SK-N-SH (cell line): ENCODE measurements around the gene LETM1. TPM values are rescaled to one million over a fixed set of nuclear protein-coding genes. Genes with fewer than 3 reads are reported as not detected.

Source experiments
- CTCF ChIA-PET: fragments of 300-600, 350-600 bp; formaldehyde crosslinking; extraction: SDS; loops from one replicate; lab custom pipeline; 2021; lab: Yijun Ruan, JAX
- POLR2A ChIA-PET: fragments of 350-600 bp; sonication (Branson Sonifier 250); formaldehyde crosslinking; extraction: SDS; loops from one replicate; lab custom pipeline; 2020; ENCODE audit warnings: antibody characterized with exemption, inconsistent platforms; lab: Yijun Ruan, JAX
- DNase-seq: peaks from one replicate; pipeline ENCODE4 v3.0.0; 2012
- H2AFZ ChIP-seq: fragments of 200-600 bp; sonication (generic); 2 replicates; pipeline ENCODE4 v1.8.1; 2016; ENCODE audit warnings: antibody characterized with exemption, mild to moderate bottlenecking, low read depth
- H3F3A ChIP-seq: fragments of 200-600 bp; sonication (generic); replicated peaks from 2 replicates; pipeline ENCODE3; 2016; ENCODE audit warnings: antibody characterized with exemption, mild to moderate bottlenecking; ENCODE audit not compliant: insufficient read depth
- H3K27ac ChIP-seq, 2 experiments: fragments of 200-500 bp in 1 of 2; fragments of 200-600 bp in 1 of 2; sonication (Bioruptor generic) in 1 of 2; sonication (generic), shearing (Covaris generic) in 1 of 2; 2 replicates each; pipeline versions ENCODE4 v1.5.1 to v1.6.1; 2014 to 2016; ENCODE audit warnings: low read depth in 2 of 2, inconsistent platforms in 1 of 2, low read length in 1 of 2, mild to moderate bottlenecking in 1 of 2, mixed read lengths in 1 of 2
- H3K27me3 ChIP-seq: fragments of 200-600 bp; sonication (generic), shearing (Covaris generic); 2 replicates; pipeline ENCODE4 v1.6.1; 2016; ENCODE audit warnings: mixed run types; ENCODE audit not compliant: insufficient read depth
- H3K36me3 ChIP-seq, 2 experiments: fragments of 200-500 bp in 1 of 2; fragments of 200-600 bp in 1 of 2; sonication (Bioruptor generic) in 1 of 2; sonication (generic) in 1 of 2; replicated peaks in 1 of 2; 2 replicates each; pipeline versions ENCODE3 to v1.5.1; 2014 to 2016; ENCODE audit warnings: low read length in 1 of 2, mild to moderate bottlenecking in 1 of 2; ENCODE audit not compliant: insufficient read depth in 2 of 2, control insufficient read depth in 1 of 2
- H3K4me1 ChIP-seq, 2 experiments: fragments of 200-500 bp in 1 of 2; fragments of 200-600 bp in 1 of 2; sonication (Bioruptor generic) in 1 of 2; sonication (generic), shearing (Covaris generic) in 1 of 2; 2 replicates each; pipeline versions ENCODE4 v1.5.1 to v1.6.1; 2014 to 2016; ENCODE audit warnings: low read depth in 1 of 2, low read length in 1 of 2, mixed run types in 1 of 2; ENCODE audit not compliant: insufficient read depth in 2 of 2, control insufficient read depth in 1 of 2
- H3K4me2 ChIP-seq: fragments of 200-600 bp; sonication (generic), shearing (Covaris generic); 2 replicates; pipeline ENCODE4 v1.6.1; 2017; ENCODE audit warnings: mixed run types
- H3K4me3 ChIP-seq, 2 experiments: fragments of 200-500 bp in 1 of 2; fragments of 200-600 bp in 1 of 2; sonication (Bioruptor generic) in 1 of 2; sonication (generic), shearing (Covaris generic) in 1 of 2; 2 replicates each; pipeline versions ENCODE4 v1.5.1 to v1.8.1; 2014 to 2016; ENCODE audit warnings: low read depth in 2 of 2, inconsistent platforms in 1 of 2, low read length in 1 of 2, mild to moderate bottlenecking in 1 of 2, mixed read lengths in 1 of 2, moderate library complexity in 1 of 2
- H3K79me2 ChIP-seq: fragments of 200-600 bp; sonication (generic); 2 replicates; pipeline ENCODE4 v1.8.1; 2017; ENCODE audit warnings: mild to moderate bottlenecking; ENCODE audit not compliant: insufficient read depth
- H3K9ac ChIP-seq: fragments of 200-600 bp; sonication (generic); 2 replicates; pipeline ENCODE4 v1.6.1; 2017; ENCODE audit warnings: mixed run types
- H3K9me2 ChIP-seq: fragments of 200-600 bp; sonication (generic); 2 replicates; pipeline ENCODE4 v1.6.1; 2017; ENCODE audit warnings: mixed run types
- H3K9me3 ChIP-seq: fragments of 200-600 bp; sonication (generic); 2 replicates; pipeline ENCODE4 v1.6.1; 2017; ENCODE audit warnings: mixed run types, mild to moderate bottlenecking, moderate library complexity
- H4K20me1 ChIP-seq: fragments of 200-600 bp; sonication (generic); 2 replicates; pipeline ENCODE4 v1.6.1; 2017; ENCODE audit warnings: mild to moderate bottlenecking, mixed run types; ENCODE audit not compliant: insufficient read depth
- CHD2 ChIP-seq: fragments of 150-350 bp; IDR thresholded peaks from 2 replicates; pipeline ENCODE4 v1.6.1; 2018; ENCODE audit warnings: low read length; ENCODE audit not compliant: partially characterized antibody
- CTCF ChIP-seq: fragments of 200-600 bp; sonication (generic); IDR thresholded peaks from 2 replicates; pipeline ENCODE4 v1.6.1; 2017; ENCODE audit warnings: antibody characterized with exemption, mild to moderate bottlenecking, moderate library complexity
- ELF1 ChIP-seq: IDR thresholded peaks from 2 replicates; pipeline ENCODE4 v1.4.0; 2012
- EP300 ChIP-seq, 2 experiments: IDR thresholded peaks; 2 replicates each; pipeline versions ENCODE4 v1.4.0 to v1.6.1; 2012; ENCODE audit warnings: borderline replicate concordance in 1 of 2, low read depth in 1 of 2, low read length in 1 of 2
- EZH2phosphoT487 ChIP-seq: fragments of 200-600 bp; sonication (generic); IDR thresholded peaks from 2 replicates; pipeline ENCODE4 v1.6.1; 2017; ENCODE audit warnings: low read depth, mixed run types, mild to moderate bottlenecking, antibody characterized with exemption, moderate library complexity, borderline replicate concordance
- GATA2 ChIP-seq: sonication (generic); formaldehyde crosslinking; IDR thresholded peaks from 2 replicates; pipeline ENCODE4 v1.5.0; 2020; ENCODE audit warnings: mild to moderate bottlenecking, missing genetic modification reagents
- MXI1 ChIP-seq: IDR thresholded peaks from 2 replicates; pipeline ENCODE4 v1.6.1; 2012; ENCODE audit warnings: mild to moderate bottlenecking, low read depth, low read length, improper control_type of control experiment
- NFIC ChIP-seq: IDR thresholded peaks from 2 replicates; pipeline ENCODE4 v1.4.0; 2012; ENCODE audit warnings: borderline replicate concordance
- NRF1 ChIP-seq: IDR thresholded peaks from 2 replicates; pipeline ENCODE4 v1.6.1; 2012; ENCODE audit warnings: low read depth, mild to moderate bottlenecking, low read length
- POLR2AphosphoS5 ChIP-seq: IDR thresholded peaks from 2 replicates; pipeline ENCODE4 v1.6.1; 2012; ENCODE audit warnings: low read depth, low read length
- REST ChIP-seq: IDR thresholded peaks from 2 replicates; pipeline ENCODE4 v1.6.1; 2012; ENCODE audit warnings: mild to moderate bottlenecking, low read depth, low read length, moderate library complexity
- SIN3A ChIP-seq: IDR thresholded peaks from 2 replicates; pipeline ENCODE4 v1.6.1; 2012; ENCODE audit warnings: low read depth, mild to moderate bottlenecking, low read length, moderate library complexity, borderline replicate concordance
- USF1 ChIP-seq: IDR thresholded peaks from 2 replicates; pipeline ENCODE4 v1.4.0; 2012; ENCODE audit warnings: low read depth, borderline replicate concordance
- YY1 ChIP-seq: IDR thresholded peaks from 2 replicates; pipeline ENCODE4 v1.4.0; 2012; ENCODE audit warnings: low read depth, mild to moderate bottlenecking
- WGBS: methylation state at CpG from one replicate; pipeline ENCODE4 v1.1.6; 2017; ENCODE audit warnings: low lambda C conversion rate; 5-methylcytosine and 5-hydroxymethylcytosine counted together
- polyA plus RNA-seq, 3 experiments: library from polyadenylated mRNA; depleted of rRNA; stranded (reverse); fragments of >200 nt; gene quantifications; 2 replicates each; pipeline ENCODE4 v1.2.3, GENCODE V29; 2012

LETM1 gene
- polyA plus RNA-seq, 1 of the 3 experiments (the other 2 are of a cell fraction) = 25.8 TPM

DNA sequence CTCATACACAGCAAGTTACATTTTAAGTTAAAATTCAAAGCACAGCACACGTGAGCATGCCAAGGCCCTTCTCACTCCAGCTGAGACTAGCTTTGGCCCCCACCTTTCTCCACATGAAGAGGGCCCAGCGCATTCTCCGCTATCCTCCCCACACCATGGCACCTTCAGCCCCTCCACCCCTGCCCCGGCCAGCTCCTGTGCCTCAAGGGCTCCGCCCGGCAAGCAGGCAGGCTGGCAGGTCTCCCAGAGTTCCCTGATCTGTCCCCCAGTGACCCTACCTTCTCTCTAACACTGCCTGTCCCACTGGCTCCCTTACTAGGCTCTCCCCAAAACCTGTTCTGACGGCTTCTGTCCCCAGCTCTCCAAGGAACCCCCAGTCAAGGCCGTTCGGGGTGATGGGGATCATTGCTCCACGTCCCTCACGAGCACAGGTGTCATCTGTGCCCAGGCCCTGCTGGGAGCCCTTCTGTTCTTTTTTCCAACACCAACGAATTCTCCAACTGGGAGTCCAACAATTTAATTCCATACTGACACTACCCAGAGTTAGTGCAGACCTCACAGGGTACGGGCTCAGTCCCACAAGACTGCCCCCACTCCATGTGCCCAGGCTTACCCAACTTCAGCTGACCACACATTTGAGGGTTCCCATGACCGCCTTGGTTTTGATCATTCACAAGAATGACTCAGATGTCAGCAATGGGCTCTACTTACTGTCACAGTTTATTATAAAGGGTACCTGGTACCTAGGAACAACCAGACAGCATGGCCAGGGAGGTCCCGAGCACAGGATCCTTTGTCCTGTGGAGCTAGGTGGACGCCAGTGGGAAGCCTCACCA is 4.2 kb downstream of the LETM1 start:
- Histone ChIP-seq H3K9me2 (no peaks in the 10 kb centered on the region), H3K79me2 (peaks cover 82% of the 10 kb centered on the region), H3K4me3 (no peak overlapping the region), H3K27me3 (no peaks in the 10 kb centered on the region), H3K9me3 (no peaks in the 10 kb centered on the region), H3K36me3 (peaks cover 2 to 9% of the 10 kb centered on the region in 2 experiments), H2AFZ (no peak overlapping the region), H3K27ac (no peak overlapping the region), H4K20me1 (peaks cover 48% of the 10 kb centered on the region), H3K4me2 (no peak overlapping the region), H3K9ac (no peak overlapping the region), H3K4me1 (no peaks in the 10 kb centered on the region; a peak in 1 of 4 replicates), H3F3A (peaks cover 12% of the 10 kb centered on the region)
- ChIA-PET POLR2A (no interaction called here), CTCF (interaction anchor here (1.0 to 2.2 kb wide), 2 partner anchors 24 to 47 kb away, joined by 3 to 13 read pairs; no protein-coding TSS in a partner anchor)
- TF ChIP-seq ELF1 (no peak), NRF1 (no peak), MXI1 (no peak), USF1 (no peak), CTCF (no peak), SIN3A (no peak), POLR2AphosphoS5 (no peak)
- DNase-seq = no peak
- 87% methylated on average over 15 of the region's 16 CpGs for WGBS

GRCh38 chr4:1851160-1851559 is 4.8 kb downstream of the LETM1 start:
- H3K4me3 ChIP-seq = no peak overlapping the region
- no peaks in the 10 kb centered on the region; a peak in 1 of 4 replicates for H3K4me1 ChIP-seq
- no peak overlapping the region for H3K27ac ChIP-seq
- no peak overlapping the region for H2AFZ ChIP-seq
- WGBS = 96% methylated on average over 9 of the region's 11 CpGs
- ChIA-PET CTCF (interaction anchor here (1.0 to 2.2 kb wide), 3 partner anchors 25 to 106 kb away, joined by 3 to 13 read pairs (median 3); no protein-coding TSS in a partner anchor), POLR2A (no interaction called here)
- H4K20me1 ChIP-seq = peaks cover 48% of the 10 kb centered on the region
- no peaks in the 10 kb centered on the region for H3K9me3 ChIP-seq
- no peak overlapping the region for H3K4me2 ChIP-seq
- H3K79me2 ChIP-seq = peaks cover 83% of the 10 kb centered on the region
- DNase-seq = no peak
- no peaks in the 10 kb centered on the region for H3K9me2 ChIP-seq
- TF ChIP-seq CHD2 (no peak), EZH2phosphoT487 (no peak), CTCF (no peak), EP300 (IDR thresholded peaks at IDR 0.05; ENCODE audit: borderline replicate concordance in 1 of 2, low read depth in 1 of 2, low read length in 1 of 2) (no peak), USF1 (no peak), NFIC (no peak), NRF1 (no peak), REST (no peak), MXI1 (no peak), YY1 (no peak), GATA2 (CRISPR knock-in tag) (no peak)
- peaks cover 2 to 16% of the 10 kb centered on the region in 2 experiments for H3K36me3 ChIP-seq
- H3K27me3 ChIP-seq = no peaks in the 10 kb centered on the region
- H3F3A ChIP-seq = peaks cover 12% of the 10 kb centered on the region
- no peak overlapping the region for H3K9ac ChIP-seq
